GDM1 (cell line): ENCODE measurements around the gene GPR101.
"Not testable (repeated sequence)": the region's sequence is repeated elsewhere in the genome, so short reads cannot be mapped to it uniquely, and the experiment has no call there.

ENCODE experiments used
- DNase-seq: peaks from one replicate; lab custom pipeline; 2025; lab: John Stamatoyannopoulos, UW

GPR101 gene

GRCh38 chrX:137000236-137000635, 33.6 kb downstream of the GPR101 start:
- DNase-seq: not testable (repeated sequence)

GRCh38 chrX:136999024-136999423, 34.8 kb downstream of the GPR101 start:
- DNase-seq: no peak
